ENCODE results near the gene SCGB1A1.
"Not testable (repeated sequence)": the region's sequence is repeated elsewhere in the genome, so short reads cannot be mapped to it uniquely, and the experiment has no call there.

Gene SCGB1A1

GRCh38 chr11:62418733-62419132, at the start of gene SCGB1A1:
TSS of gene SCGB1A1 (plus strand) at chr11:62419033. CDS start at chr11:62419096, 63 bp downstream.
- DNase-seq (ENCODE audit: insufficient read length, low spot score): no peak
- no peak for FAIRE-seq

- no peak for FAIRE-seq
- DNase-seq (ENCODE audit: insufficient read length, low spot score): no peak
Measured at GRCh38 chr11:62370743-62371440, 47.9 kb upstream of the SCGB1A1 start.

GRCh38 chr11:62372871-62373270, 46.0 kb upstream of the SCGB1A1 start:
- FAIRE-seq (no peak), DNase-seq (ENCODE audit: insufficient read length, low spot score) (no peak)

GRCh38 chr11:62373464-62374119, 45.2 kb upstream of the SCGB1A1 start:
- FAIRE-seq (no peak), DNase-seq (ENCODE audit: insufficient read length, low spot score) (no peak)

GRCh38 chr11:62374801-62375200, 44.0 kb upstream of the SCGB1A1 start:
- FAIRE-seq (no peak), DNase-seq (ENCODE audit: insufficient read length, low spot score) (no peak)

GRCh38 chr11:62378459-62379063, 40.3 kb upstream of the SCGB1A1 start:
- FAIRE-seq; DNase-seq (ENCODE audit: insufficient read length, low spot score): not testable (repeated sequence)

GRCh38 chr11:62379586-62379985, 39.2 kb upstream of the SCGB1A1 start:
- DNase-seq (ENCODE audit: insufficient read length, low spot score); FAIRE-seq: not testable (repeated sequence)

GRCh38 chr11:62380821-62381245, 38.0 kb upstream of the SCGB1A1 start:
- peak; percentile 34 for DNase-seq (ENCODE audit: insufficient read length, low spot score)
- FAIRE-seq: not testable (repeated sequence)

- no peak for FAIRE-seq
- no peak for DNase-seq (ENCODE audit: insufficient read length, low spot score)
Measured at GRCh38 chr11:62383822-62384221, 35.0 kb upstream of the SCGB1A1 start.

- FAIRE-seq; DNase-seq (ENCODE audit: insufficient read length, low spot score): not testable (repeated sequence)
Measured at GRCh38 chr11:62386083-62386482, 32.8 kb upstream of the SCGB1A1 start.

GRCh38 chr11:62387381-62387780, 31.5 kb upstream of the SCGB1A1 start:
- FAIRE-seq: no peak
- no peak for DNase-seq (ENCODE audit: insufficient read length, low spot score)

- DNase-seq (ENCODE audit: insufficient read length, low spot score) (no peak), FAIRE-seq (no peak)
Measured at GRCh38 chr11:62388999-62389398, 29.8 kb upstream of the SCGB1A1 start.

GRCh38 chr11:62390237-62390636, 28.6 kb upstream of the SCGB1A1 start:
- FAIRE-seq (no peak), DNase-seq (ENCODE audit: insufficient read length, low spot score) (no peak)

GRCh38 chr11:62390722-62391121, 28.1 kb upstream of the SCGB1A1 start:
- no peak for FAIRE-seq
- DNase-seq (ENCODE audit: insufficient read length, low spot score): no peak

GRCh38 chr11:62391642-62392425, 27.0 kb upstream of the SCGB1A1 start:
- no peak for FAIRE-seq
- no peak for DNase-seq (ENCODE audit: insufficient read length, low spot score)

- no peak for DNase-seq (ENCODE audit: insufficient read length, low spot score)
- FAIRE-seq: no peak
Measured at GRCh38 chr11:62392506-62392905, 26.3 kb upstream of the SCGB1A1 start.

GRCh38 chr11:62393061-62393611, 25.7 kb upstream of the SCGB1A1 start:
- no peak for DNase-seq (ENCODE audit: insufficient read length, low spot score)
- no peak for FAIRE-seq

- DNase-seq (ENCODE audit: insufficient read length, low spot score) (no peak), FAIRE-seq (no peak)
Measured at GRCh38 chr11:62393735-62394134, 25.1 kb upstream of the SCGB1A1 start.

- DNase-seq (ENCODE audit: insufficient read length, low spot score) (peak; percentile 81), FAIRE-seq (no peak)
Measured at GRCh38 chr11:62394825-62395538, 23.9 kb upstream of the SCGB1A1 start.
